ENCODE measurements around the gene MYL5.
"Not testable (repeated sequence)": the region's sequence is repeated elsewhere in the genome, so short reads cannot be mapped to it uniquely, and the experiment has no call there.

The MYL5 gene

GRCh38 chr4:656436-657337 lies 17.7 kb upstream of the MYL5 start:
- no peak for DNase-seq (ENCODE audit: low read depth)

- DNase-seq (ENCODE audit: low read depth) = no peak
These were observed 17.0 kb upstream of the MYL5 start for GRCh38 chr4:657338-657833.

GRCh38 chr4:657834-658667 lies 16.3 kb upstream of the MYL5 start:
- DNase-seq (ENCODE audit: low read depth) = no peak

- DNase-seq (ENCODE audit: low read depth) = no peak
These were observed 15.4 kb upstream of the MYL5 start for GRCh38 chr4:658681-659667.

GRCh38 chr4:659851-660250 lies 14.5 kb upstream of the MYL5 start:
- DNase-seq (ENCODE audit: low read depth) = no peak

GRCh38 chr4:660401-660800 lies 13.9 kb upstream of the MYL5 start:
- no peak for DNase-seq (ENCODE audit: low read depth)

- no peak for DNase-seq (ENCODE audit: low read depth)
These were observed 13.1 kb upstream of the MYL5 start for GRCh38 chr4:661231-661630.

- DNase-seq (ENCODE audit: low read depth) = no peak
These were observed 12.2 kb upstream of the MYL5 start for GRCh38 chr4:661881-662761.

- no peak for DNase-seq (ENCODE audit: low read depth)
These were observed 11.3 kb upstream of the MYL5 start for GRCh38 chr4:663046-663437.

GRCh38 chr4:663438-664428 lies 10.6 kb upstream of the MYL5 start:
- DNase-seq (ENCODE audit: low read depth) = peak; percentile 67

GRCh38 chr4:664713-665231 lies 9.6 kb upstream of the MYL5 start:
- no peak for DNase-seq (ENCODE audit: low read depth)

- no peak for DNase-seq (ENCODE audit: low read depth)
These were observed 9.0 kb upstream of the MYL5 start for GRCh38 chr4:665381-665750.

- no peak for DNase-seq (ENCODE audit: low read depth)
These were observed 8.4 kb upstream of the MYL5 start for GRCh38 chr4:665751-666435.

GRCh38 chr4:666436-666810 lies 7.9 kb upstream of the MYL5 start:
- DNase-seq (ENCODE audit: low read depth) = no peak

GRCh38 chr4:666822-667544 lies 7.4 kb upstream of the MYL5 start:
- no peak for DNase-seq (ENCODE audit: low read depth)

GRCh38 chr4:667545-667925 lies 6.8 kb upstream of the MYL5 start:
- DNase-seq (ENCODE audit: low read depth) = no peak

GRCh38 chr4:668219-668618 lies 6.1 kb upstream of the MYL5 start:
- DNase-seq (ENCODE audit: low read depth) = not testable (repeated sequence)

Measured in activated T-cell treated with anti-CD3 and anti-CD28 coated beads for 1 hour (primary cell).